SK-N-SH (cell line): ENCODE measurements around the gene OR51B2. TPM values are rescaled to one million over a fixed set of nuclear protein-coding genes. Genes with fewer than 3 reads are reported as not detected.

Experiments
- CTCF ChIA-PET: fragments of 300-600, 350-600 bp; formaldehyde crosslinking; extraction: SDS; loops from one replicate; lab custom pipeline; 2021; lab: Yijun Ruan, JAX
- POLR2A ChIA-PET: fragments of 350-600 bp; sonication (Branson Sonifier 250); formaldehyde crosslinking; extraction: SDS; loops from one replicate; lab custom pipeline; 2020; ENCODE audit warnings: antibody characterized with exemption, inconsistent platforms; lab: Yijun Ruan, JAX
- DNase-seq: peaks from one replicate; pipeline ENCODE4 v3.0.0; 2012
- H2AFZ ChIP-seq: fragments of 200-600 bp; sonication (generic); 2 replicates; pipeline ENCODE4 v1.8.1; 2016; ENCODE audit warnings: antibody characterized with exemption, mild to moderate bottlenecking, low read depth
- H3F3A ChIP-seq: fragments of 200-600 bp; sonication (generic); replicated peaks from 2 replicates; pipeline ENCODE3; 2016; ENCODE audit warnings: antibody characterized with exemption, mild to moderate bottlenecking; ENCODE audit not compliant: insufficient read depth
- H3K27ac ChIP-seq, 2 experiments: fragments of 200-500 bp in 1 of 2; fragments of 200-600 bp in 1 of 2; sonication (Bioruptor generic) in 1 of 2; sonication (generic), shearing (Covaris generic) in 1 of 2; 2 replicates each; pipeline versions ENCODE4 v1.5.1 to v1.6.1; 2014 to 2016; ENCODE audit warnings: low read depth in 2 of 2, inconsistent platforms in 1 of 2, low read length in 1 of 2, mild to moderate bottlenecking in 1 of 2, mixed read lengths in 1 of 2
- H3K27me3 ChIP-seq: fragments of 200-600 bp; sonication (generic), shearing (Covaris generic); 2 replicates; pipeline ENCODE4 v1.6.1; 2016; ENCODE audit warnings: mixed run types; ENCODE audit not compliant: insufficient read depth
- H3K36me3 ChIP-seq, 2 experiments: fragments of 200-500 bp in 1 of 2; fragments of 200-600 bp in 1 of 2; sonication (Bioruptor generic) in 1 of 2; sonication (generic) in 1 of 2; replicated peaks in 1 of 2; 2 replicates each; pipeline versions ENCODE3 to v1.5.1; 2014 to 2016; ENCODE audit warnings: low read length in 1 of 2, mild to moderate bottlenecking in 1 of 2; ENCODE audit not compliant: insufficient read depth in 2 of 2, control insufficient read depth in 1 of 2
- H3K4me1 ChIP-seq, 2 experiments: fragments of 200-500 bp in 1 of 2; fragments of 200-600 bp in 1 of 2; sonication (Bioruptor generic) in 1 of 2; sonication (generic), shearing (Covaris generic) in 1 of 2; 2 replicates each; pipeline versions ENCODE4 v1.5.1 to v1.6.1; 2014 to 2016; ENCODE audit warnings: low read depth in 1 of 2, low read length in 1 of 2, mixed run types in 1 of 2; ENCODE audit not compliant: insufficient read depth in 2 of 2, control insufficient read depth in 1 of 2
- H3K4me2 ChIP-seq: fragments of 200-600 bp; sonication (generic), shearing (Covaris generic); 2 replicates; pipeline ENCODE4 v1.6.1; 2017; ENCODE audit warnings: mixed run types
- H3K4me3 ChIP-seq, 2 experiments: fragments of 200-500 bp in 1 of 2; fragments of 200-600 bp in 1 of 2; sonication (Bioruptor generic) in 1 of 2; sonication (generic), shearing (Covaris generic) in 1 of 2; 2 replicates each; pipeline versions ENCODE4 v1.5.1 to v1.8.1; 2014 to 2016; ENCODE audit warnings: low read depth in 2 of 2, inconsistent platforms in 1 of 2, low read length in 1 of 2, mild to moderate bottlenecking in 1 of 2, mixed read lengths in 1 of 2, moderate library complexity in 1 of 2
- H3K79me2 ChIP-seq: fragments of 200-600 bp; sonication (generic); 2 replicates; pipeline ENCODE4 v1.8.1; 2017; ENCODE audit warnings: mild to moderate bottlenecking; ENCODE audit not compliant: insufficient read depth
- H3K9ac ChIP-seq: fragments of 200-600 bp; sonication (generic); 2 replicates; pipeline ENCODE4 v1.6.1; 2017; ENCODE audit warnings: mixed run types
- H3K9me2 ChIP-seq: fragments of 200-600 bp; sonication (generic); 2 replicates; pipeline ENCODE4 v1.6.1; 2017; ENCODE audit warnings: mixed run types
- H3K9me3 ChIP-seq: fragments of 200-600 bp; sonication (generic); 2 replicates; pipeline ENCODE4 v1.6.1; 2017; ENCODE audit warnings: mixed run types, mild to moderate bottlenecking, moderate library complexity
- H4K20me1 ChIP-seq: fragments of 200-600 bp; sonication (generic); 2 replicates; pipeline ENCODE4 v1.6.1; 2017; ENCODE audit warnings: mild to moderate bottlenecking, mixed run types; ENCODE audit not compliant: insufficient read depth
- EP300 ChIP-seq, 2 experiments: IDR thresholded peaks; 2 replicates each; pipeline versions ENCODE4 v1.4.0 to v1.6.1; 2012; ENCODE audit warnings: borderline replicate concordance in 1 of 2, low read depth in 1 of 2, low read length in 1 of 2
- FOXM1 ChIP-seq: IDR thresholded peaks from 2 replicates; pipeline ENCODE4 v1.4.0; 2012; ENCODE audit warnings: low read depth, mild to moderate bottlenecking
- GATA2 ChIP-seq: sonication (generic); formaldehyde crosslinking; IDR thresholded peaks from 2 replicates; pipeline ENCODE4 v1.5.0; 2020; ENCODE audit warnings: mild to moderate bottlenecking, missing genetic modification reagents
- JUND ChIP-seq: IDR thresholded peaks from 2 replicates; pipeline ENCODE4 v1.4.0; 2012
- POLR2AphosphoS5 ChIP-seq: IDR thresholded peaks from 2 replicates; pipeline ENCODE4 v1.6.1; 2012; ENCODE audit warnings: low read depth, low read length
- RAD21 ChIP-seq: IDR thresholded peaks from 2 replicates; pipeline ENCODE4 v1.6.1; 2012; ENCODE audit warnings: mild to moderate bottlenecking, low read length
- RXRA ChIP-seq: IDR thresholded peaks from 2 replicates; pipeline ENCODE4 v1.4.0; 2012; ENCODE audit warnings: low read depth, mild to moderate bottlenecking, borderline replicate concordance
- SMC3 ChIP-seq: IDR thresholded peaks from 2 replicates; pipeline ENCODE4 v1.6.1; 2012; ENCODE audit warnings: low read depth, low read length, improper control_type of control experiment
- WGBS: methylation state at CpG from one replicate; pipeline ENCODE4 v1.1.6; 2017; ENCODE audit warnings: low lambda C conversion rate; 5-methylcytosine and 5-hydroxymethylcytosine counted together
- polyA plus RNA-seq, 3 experiments: library from polyadenylated mRNA; depleted of rRNA; stranded (reverse); fragments of >200 nt; gene quantifications; 2 replicates each; pipeline ENCODE4 v1.2.3, GENCODE V29; 2012
- TF ChIP-seq, protein P1 (sequence below): fragments of 150-350 bp; IDR thresholded peaks from 2 replicates; pipeline ENCODE4 v1.6.1; 2016; ENCODE audit warnings: mild to moderate bottlenecking, low read depth, low read length
- TF ChIP-seq, protein P2 (sequence below): IDR thresholded peaks from 2 replicates; pipeline ENCODE4 v1.4.0; 2012; ENCODE audit warnings: low read depth, borderline replicate concordance
- TF ChIP-seq, protein P3 (sequence below): IDR thresholded peaks from 2 replicates; pipeline ENCODE4; 2012
- TF ChIP-seq, protein P4 (sequence below): fragments of 200-600 bp; sonication (generic); IDR thresholded peaks from 2 replicates; pipeline ENCODE4 v1.6.1; 2017; ENCODE audit warnings: antibody characterized with exemption, mild to moderate bottlenecking, moderate library complexity
- TF ChIP-seq, protein P5 (sequence below): IDR thresholded peaks from 2 replicates; pipeline ENCODE4 v1.4.0; 2012; ENCODE audit warnings: low read depth, borderline replicate concordance

Gene OR51B2
- polyA plus RNA-seq, 1 of the 3 experiments (the other 2 are of a cell fraction) = not detected

DNA sequence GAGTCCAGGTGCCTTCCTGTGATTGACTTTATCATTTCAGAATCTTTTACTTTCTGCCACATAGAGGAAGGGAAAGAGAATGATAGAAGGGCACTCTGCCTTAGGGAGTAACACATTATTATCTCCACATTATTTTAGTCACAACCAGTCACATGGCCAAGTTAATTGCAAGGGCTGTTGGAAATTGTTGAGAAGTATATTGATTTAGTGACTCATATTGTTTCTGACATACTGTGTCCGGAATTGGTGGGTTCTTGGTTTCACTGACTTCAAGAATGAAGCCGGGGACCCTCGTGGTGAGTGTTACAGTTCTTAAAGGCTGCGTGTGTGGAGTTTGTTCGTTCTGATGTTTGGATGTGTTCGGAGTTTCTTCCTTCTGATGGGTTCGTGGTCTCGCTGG is 31.1 kb downstream of the OR51B2 start:
- CTCF ChIA-PET = no interaction called here

More for the DNA sequence above, 31.1 kb downstream of the OR51B2 start:
- no peak for TF ChIP-seq SMC3
- no peak for TF ChIP-seq GATA2
- TF ChIP-seq, protein P1, sequence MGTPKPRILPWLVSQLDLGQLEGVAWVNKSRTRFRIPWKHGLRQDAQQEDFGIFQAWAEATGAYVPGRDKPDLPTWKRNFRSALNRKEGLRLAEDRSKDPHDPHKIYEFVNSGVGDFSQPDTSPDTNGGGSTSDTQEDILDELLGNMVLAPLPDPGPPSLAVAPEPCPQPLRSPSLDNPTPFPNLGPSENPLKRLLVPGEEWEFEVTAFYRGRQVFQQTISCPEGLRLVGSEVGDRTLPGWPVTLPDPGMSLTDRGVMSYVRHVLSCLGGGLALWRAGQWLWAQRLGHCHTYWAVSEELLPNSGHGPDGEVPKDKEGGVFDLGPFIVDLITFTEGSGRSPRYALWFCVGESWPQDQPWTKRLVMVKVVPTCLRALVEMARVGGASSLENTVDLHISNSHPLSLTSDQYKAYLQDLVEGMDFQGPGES = no peak
- TF ChIP-seq, protein P2, sequence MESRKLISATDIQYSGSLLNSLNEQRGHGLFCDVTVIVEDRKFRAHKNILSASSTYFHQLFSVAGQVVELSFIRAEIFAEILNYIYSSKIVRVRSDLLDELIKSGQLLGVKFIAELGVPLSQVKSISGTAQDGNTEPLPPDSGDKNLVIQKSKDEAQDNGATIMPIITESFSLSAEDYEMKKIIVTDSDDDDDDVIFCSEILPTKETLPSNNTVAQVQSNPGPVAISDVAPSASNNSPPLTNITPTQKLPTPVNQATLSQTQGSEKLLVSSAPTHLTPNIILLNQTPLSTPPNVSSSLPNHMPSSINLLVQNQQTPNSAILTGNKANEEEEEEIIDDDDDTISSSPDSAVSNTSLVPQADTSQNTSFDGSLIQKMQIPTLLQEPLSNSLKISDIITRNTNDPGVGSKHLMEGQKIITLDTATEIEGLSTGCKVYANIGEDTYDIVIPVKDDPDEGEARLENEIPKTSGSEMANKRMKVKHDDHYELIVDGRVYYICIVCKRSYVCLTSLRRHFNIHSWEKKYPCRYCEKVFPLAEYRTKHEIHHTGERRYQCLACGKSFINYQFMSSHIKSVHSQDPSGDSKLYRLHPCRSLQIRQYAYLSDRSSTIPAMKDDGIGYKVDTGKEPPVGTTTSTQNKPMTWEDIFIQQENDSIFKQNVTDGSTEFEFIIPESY = no peak
- TF ChIP-seq, protein P3, sequence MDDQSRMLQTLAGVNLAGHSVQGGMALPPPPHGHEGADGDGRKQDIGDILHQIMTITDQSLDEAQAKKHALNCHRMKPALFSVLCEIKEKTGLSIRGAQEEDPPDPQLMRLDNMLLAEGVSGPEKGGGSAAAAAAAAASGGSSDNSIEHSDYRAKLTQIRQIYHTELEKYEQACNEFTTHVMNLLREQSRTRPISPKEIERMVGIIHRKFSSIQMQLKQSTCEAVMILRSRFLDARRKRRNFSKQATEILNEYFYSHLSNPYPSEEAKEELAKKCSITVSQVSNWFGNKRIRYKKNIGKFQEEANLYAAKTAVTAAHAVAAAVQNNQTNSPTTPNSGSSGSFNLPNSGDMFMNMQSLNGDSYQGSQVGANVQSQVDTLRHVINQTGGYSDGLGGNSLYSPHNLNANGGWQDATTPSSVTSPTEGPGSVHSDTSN = no peak
- TF ChIP-seq, protein P4, sequence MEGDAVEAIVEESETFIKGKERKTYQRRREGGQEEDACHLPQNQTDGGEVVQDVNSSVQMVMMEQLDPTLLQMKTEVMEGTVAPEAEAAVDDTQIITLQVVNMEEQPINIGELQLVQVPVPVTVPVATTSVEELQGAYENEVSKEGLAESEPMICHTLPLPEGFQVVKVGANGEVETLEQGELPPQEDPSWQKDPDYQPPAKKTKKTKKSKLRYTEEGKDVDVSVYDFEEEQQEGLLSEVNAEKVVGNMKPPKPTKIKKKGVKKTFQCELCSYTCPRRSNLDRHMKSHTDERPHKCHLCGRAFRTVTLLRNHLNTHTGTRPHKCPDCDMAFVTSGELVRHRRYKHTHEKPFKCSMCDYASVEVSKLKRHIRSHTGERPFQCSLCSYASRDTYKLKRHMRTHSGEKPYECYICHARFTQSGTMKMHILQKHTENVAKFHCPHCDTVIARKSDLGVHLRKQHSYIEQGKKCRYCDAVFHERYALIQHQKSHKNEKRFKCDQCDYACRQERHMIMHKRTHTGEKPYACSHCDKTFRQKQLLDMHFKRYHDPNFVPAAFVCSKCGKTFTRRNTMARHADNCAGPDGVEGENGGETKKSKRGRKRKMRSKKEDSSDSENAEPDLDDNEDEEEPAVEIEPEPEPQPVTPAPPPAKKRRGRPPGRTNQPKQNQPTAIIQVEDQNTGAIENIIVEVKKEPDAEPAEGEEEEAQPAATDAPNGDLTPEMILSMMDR = no peak
- TF ChIP-seq POLR2AphosphoS5 = no peak
- no peak for TF ChIP-seq JUND
- no peak for TF ChIP-seq EP300 (IDR thresholded peaks at IDR 0.05; ENCODE audit: borderline replicate concordance in 1 of 2, low read depth in 1 of 2, low read length in 1 of 2)
- TF ChIP-seq FOXM1 = no peak
- no peak for TF ChIP-seq RXRA
- TF ChIP-seq, protein P5, sequence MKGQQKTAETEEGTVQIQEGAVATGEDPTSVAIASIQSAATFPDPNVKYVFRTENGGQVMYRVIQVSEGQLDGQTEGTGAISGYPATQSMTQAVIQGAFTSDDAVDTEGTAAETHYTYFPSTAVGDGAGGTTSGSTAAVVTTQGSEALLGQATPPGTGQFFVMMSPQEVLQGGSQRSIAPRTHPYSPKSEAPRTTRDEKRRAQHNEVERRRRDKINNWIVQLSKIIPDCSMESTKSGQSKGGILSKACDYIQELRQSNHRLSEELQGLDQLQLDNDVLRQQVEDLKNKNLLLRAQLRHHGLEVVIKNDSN = no peak
- TF ChIP-seq RAD21 = no peak
- Histone ChIP-seq H3K36me3 (no peaks in the 10 kb centered on the region), H3F3A (no peaks in the 10 kb centered on the region), H3K4me3 (no peak overlapping the region; a peak in 1 of 4 replicates), H3K9me3 (no peaks in the 10 kb centered on the region), H3K9me2 (no peaks in the 10 kb centered on the region), H2AFZ (peak overlapping the region; percentile 67; the same call in 1 of the 2 replicates), H3K9ac (no peak overlapping the region), H3K79me2 (no peaks in the 10 kb centered on the region), H3K27ac (no peak overlapping the region), H3K27me3 (peaks cover 4% of the 10 kb centered on the region; the same call in 1 of the 2 replicates), H4K20me1 (no peaks in the 10 kb centered on the region), H3K4me2 (peak overlapping the region; percentile 38; the same call in 1 of the 2 replicates), H3K4me1 (no peaks in the 10 kb centered on the region)
- WGBS = 10% methylated on average over 8 of the region's 8 CpGs
- POLR2A ChIA-PET = no interaction called here
- no peak for DNase-seq
